Gastrocnemius medialis (tissue), 4 donors: ENCODE data around the gene SCN2A. TPM values are rescaled to one million over a fixed set of nuclear protein-coding genes. Genes with fewer than 3 reads are reported as not detected.

Experiments used
- ATAC-seq, 2 donors: fragments of 150-250 bp; one replicate each; pipeline ENCODE4 v1.9.1; 2016
- DNase-seq, 2 donors: peaks; one replicate each; pipeline ENCODE4 v3.0.0-alpha.2; 2019
- H3K27ac ChIP-seq, 4 donors: fragments of 200-600 bp; sonication (generic); 1 replicate in 1 of 4; 2 replicates in 3 of 4; pipeline ENCODE4 v1.5.1; 2016 to 2018; ENCODE audit warnings: mild to moderate bottlenecking in 2 of 4, moderate library complexity in 1 of 4
- H3K27me3 ChIP-seq, 3 donors: fragments of 200-600 bp; sonication (generic) in 2 of 3; 1 replicate in 1 of 3; 2 replicates in 2 of 3; pipeline versions ENCODE4 v1.5.1 to v1.6.0; 2016 to 2019; ENCODE audit warnings: mild to moderate bottlenecking in 1 of 3, moderate library complexity in 1 of 3
- H3K36me3 ChIP-seq, 2 donors: fragments of 200-600 bp; sonication (generic) in 1 of 2; one replicate each; pipeline ENCODE4 v1.5.1; 2017 to 2018
- H3K4me1 ChIP-seq, 2 donors: fragments of 200-600 bp; sonication (generic) in 1 of 2; one replicate each; pipeline ENCODE4 v1.5.1; 2016 to 2017; ENCODE audit warnings: mild to moderate bottlenecking in 2 of 2
- H3K4me3 ChIP-seq, 4 donors: fragments of 200-600 bp; sonication (generic) in 3 of 4; 1 replicate in 1 of 4; 2 replicates in 3 of 4; pipeline ENCODE4 v1.5.1; 2016 to 2019; ENCODE audit warnings: mild to moderate bottlenecking in 2 of 4
- H3K9me3 ChIP-seq, 3 donors: fragments of 200-600 bp; sonication (generic) in 2 of 3; 1 replicate in 1 of 3; 2 replicates in 2 of 3; pipeline ENCODE4 v1.5.1; 2016 to 2019
- CTCF ChIP-seq, 5 experiments: fragments of 450-650 bp in 3 of 5; fragments of 200-600 bp in 2 of 5; sonication (generic) in 2 of 5; IDR thresholded peaks in 4 of 5; conservative IDR thresholded peaks in 1 of 5; 1 replicate in 4 of 5; 2 replicates in 1 of 5; pipeline ENCODE4 v1.5.1; 2016 to 2019; ENCODE audit warnings: antibody characterized with exemption in 5 of 5, mild to moderate bottlenecking in 3 of 5, moderate library complexity in 3 of 5
- POLR2A ChIP-seq, 2 donors: fragments of 450-650 bp; IDR thresholded peaks; one replicate each; pipeline ENCODE4 v1.6.1; 2017; ENCODE audit warnings: antibody characterized with exemption in 2 of 2, mild to moderate bottlenecking in 2 of 2, moderate library complexity in 2 of 2
- in situ Hi-C, 4 donors: fragments of 200-750 bp; cut with MboI; loops; one replicate each; pipeline versions ENCODE4 v1.15.0 to v1.8.0; 2017; ENCODE audit warnings: low sequenced_read_pairs in 4 of 4
- intact Hi-C: fragments of 100-400 bp; cut with DNase I; formaldehyde crosslinking; loops from one replicate; pipeline ENCODE4 v1.15.1; 2023; ENCODE audit warnings: low total_unique reads
- total RNA-seq, 4 donors: library from RNA; depleted of rRNA; stranded (reverse); fragments of >200 nt; gene quantifications; one replicate each; pipeline versions ENCODE4 v1.1.0 to v1.2.3, GENCODE V29; 2016

SCN2A gene
- total RNA-seq, 4 donors from 2014 or later: not detected

- in situ Hi-C loops (loop anchor here in 2 of 4 donors (25.0 kb wide), 2 partner anchors 285 to 460 kb away; no protein-coding TSS in a partner anchor), intact Hi-C loops (loop anchor here (10.0 kb wide), 2 partner anchors 473 to 723 kb away; partner anchors contain the start of gene SCN1A)
Observed at GRCh38 chr2:165402162-165402561, 162.9 kb downstream of the SCN2A start.

GRCh38 chr2:165406173-165406572, 167.0 kb downstream of the SCN2A start:
- Histone ChIP-seq H3K4me1 (no peaks in the 10 kb centered on the region), H3K27ac (no peak overlapping the region), H3K27me3 (no peaks in the 10 kb centered on the region), H3K4me3 (no peak overlapping the region), H3K9me3 (no peaks in the 10 kb centered on the region), H3K36me3 (no peaks in the 10 kb centered on the region)
- no peak for TF ChIP-seq POLR2A (IDR thresholded peaks at IDR 0.05)
- TF ChIP-seq CTCF (IDR thresholded peaks at IDR 0.05 in 4 of 5, conservative IDR thresholded peaks at IDR 0.05 in 1 of 5): no peak
- in situ Hi-C loops (loop anchor here in 2 of 4 donors (25.0 kb wide), 2 partner anchors 281 to 456 kb away; no protein-coding TSS in a partner anchor), intact Hi-C loops (loop anchor here (10.0 kb wide), 2 partner anchors 469 to 719 kb away; partner anchors contain the start of gene SCN1A)
- DNase-seq (no peak), ATAC-seq (no peak)

More at GRCh38 chr2:165402162-165402561, 162.9 kb downstream of the SCN2A start:
- Histone ChIP-seq H3K4me3 (no peak overlapping the region), H3K27me3 (no peaks in the 10 kb centered on the region), H3K4me1 (no peaks in the 10 kb centered on the region), H3K27ac (no peak overlapping the region), H3K9me3 (no peaks in the 10 kb centered on the region), H3K36me3 (no peaks in the 10 kb centered on the region)
- ATAC-seq: no peak
- TF ChIP-seq CTCF (IDR thresholded peaks at IDR 0.05 in 4 of 5, conservative IDR thresholded peaks at IDR 0.05 in 1 of 5) (no peak), POLR2A (IDR thresholded peaks at IDR 0.05) (no peak)
- DNase-seq: no peak

- H3K27ac ChIP-seq: no peak overlapping the region
- no peaks in the 10 kb centered on the region for H3K27me3 ChIP-seq
- H3K36me3 ChIP-seq: no peaks in the 10 kb centered on the region
- H3K9me3 ChIP-seq: no peaks in the 10 kb centered on the region
- TF ChIP-seq POLR2A (IDR thresholded peaks at IDR 0.05) (no peak), CTCF (IDR thresholded peaks at IDR 0.05 in 4 of 5, conservative IDR thresholded peaks at IDR 0.05 in 1 of 5) (no peak)
- DNase-seq (no peak), ATAC-seq (no peak)
- no peaks in the 10 kb centered on the region for H3K4me1 ChIP-seq
- H3K4me3 ChIP-seq: no peak overlapping the region
- in situ Hi-C loops (loop anchor here in 2 of 4 donors (25.0 kb wide), 2 partner anchors 280 to 455 kb away; no protein-coding TSS in a partner anchor), intact Hi-C loops (loop anchor here (10.0 kb wide), 2 partner anchors 467 to 717 kb away; partner anchors contain the start of gene SCN1A)
Observed at GRCh38 chr2:165407466-165407865, 168.3 kb downstream of the SCN2A start.

- ATAC-seq: no peak
- DNase-seq: no peak
Observed at GRCh38 chr2:165408186-165408585, 169.0 kb downstream of the SCN2A start.

More at GRCh38 chr2:165408186-165408585, 169.0 kb downstream of the SCN2A start:
- TF ChIP-seq CTCF (IDR thresholded peaks at IDR 0.05 in 4 of 5, conservative IDR thresholded peaks at IDR 0.05 in 1 of 5) (no peak), POLR2A (IDR thresholded peaks at IDR 0.05) (no peak)
- Histone ChIP-seq H3K36me3 (no peaks in the 10 kb centered on the region), H3K4me3 (no peak overlapping the region), H3K27ac (no peak overlapping the region), H3K4me1 (no peaks in the 10 kb centered on the region), H3K9me3 (no peaks in the 10 kb centered on the region), H3K27me3 (no peaks in the 10 kb centered on the region)
- in situ Hi-C loops: loop anchor here in 2 of 4 donors (25.0 kb wide), 2 partner anchors 279 to 454 kb away; no protein-coding TSS in a partner anchor
- intact Hi-C loops: loop anchor here (10.0 kb wide), 2 partner anchors 467 to 717 kb away; partner anchors contain the start of gene SCN1A
